Amygdala (tissue), 56 donors: ENCODE measurements around the gene ELL2.
"Not testable (repeated sequence)": the region's sequence is repeated elsewhere in the genome, so short reads cannot be mapped to it uniquely, and the experiment has no call there.

Source experiments
- DNase-seq, 56 donors: peaks; one replicate each; lab custom pipeline; 2025; lab: John Stamatoyannopoulos, UW

Gene ELL2

DNA sequence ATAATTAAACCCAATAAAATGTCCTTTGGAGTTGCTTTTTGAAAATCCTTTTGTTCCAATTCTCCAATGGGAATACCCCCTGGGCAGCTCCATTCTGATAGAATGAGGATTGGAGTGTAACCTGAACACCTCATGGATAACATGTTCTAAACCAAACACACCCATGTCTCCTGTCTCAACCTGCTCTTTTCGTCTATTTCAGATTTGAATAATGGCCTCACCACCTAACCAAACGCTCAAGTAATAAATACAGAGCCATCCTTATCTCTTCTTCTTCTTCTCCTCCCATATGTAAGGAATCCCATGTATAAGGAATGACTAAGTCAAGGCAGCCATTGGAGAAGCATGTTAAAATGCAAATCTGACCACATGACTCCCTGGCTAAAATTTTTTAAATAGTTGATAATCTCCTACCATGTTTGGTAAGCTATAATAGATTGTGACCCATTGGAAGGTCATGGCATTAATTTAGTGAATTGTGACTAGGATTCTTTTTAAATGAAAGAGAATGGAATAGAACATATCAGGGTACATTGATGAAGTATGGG, 26.0 kb downstream of the ELL2 start:
- no peak for DNase-seq

DNA sequence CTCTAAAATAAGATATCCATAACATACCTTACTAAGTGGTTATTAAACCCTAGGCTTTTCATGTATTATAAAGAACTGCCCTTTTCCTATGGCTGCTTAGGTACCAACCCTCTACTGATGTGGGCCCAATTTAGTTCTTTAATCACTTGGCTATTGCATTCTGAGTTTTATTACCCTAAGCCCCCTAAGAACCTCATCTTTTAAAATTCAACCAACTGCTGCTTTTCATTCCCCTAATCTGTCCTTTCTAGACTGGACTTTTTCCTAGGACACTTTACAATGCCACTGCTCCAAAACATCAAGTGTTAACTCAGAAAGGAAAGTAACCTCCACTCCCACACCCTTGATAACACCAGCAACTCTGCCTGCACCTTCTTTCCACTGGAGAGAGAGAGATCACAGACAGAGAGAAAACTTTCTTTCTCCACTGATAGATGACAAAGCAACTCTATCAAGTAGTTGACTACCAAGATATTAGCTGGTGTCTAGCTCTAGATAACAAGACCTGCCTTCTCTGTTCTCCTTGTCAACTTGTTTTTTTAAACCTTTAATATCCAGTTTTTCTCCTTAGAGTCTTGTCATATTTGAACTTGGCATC, 27.3 kb downstream of the ELL2 start:
- no peak for DNase-seq

- DNase-seq, result no peak
Measured at GRCh38 chr5:95932941-95933340, 28.7 kb downstream of the ELL2 start.

- DNase-seq, result no peak
Measured at GRCh38 chr5:95931079-95931833, 30.4 kb downstream of the ELL2 start.

DNA sequence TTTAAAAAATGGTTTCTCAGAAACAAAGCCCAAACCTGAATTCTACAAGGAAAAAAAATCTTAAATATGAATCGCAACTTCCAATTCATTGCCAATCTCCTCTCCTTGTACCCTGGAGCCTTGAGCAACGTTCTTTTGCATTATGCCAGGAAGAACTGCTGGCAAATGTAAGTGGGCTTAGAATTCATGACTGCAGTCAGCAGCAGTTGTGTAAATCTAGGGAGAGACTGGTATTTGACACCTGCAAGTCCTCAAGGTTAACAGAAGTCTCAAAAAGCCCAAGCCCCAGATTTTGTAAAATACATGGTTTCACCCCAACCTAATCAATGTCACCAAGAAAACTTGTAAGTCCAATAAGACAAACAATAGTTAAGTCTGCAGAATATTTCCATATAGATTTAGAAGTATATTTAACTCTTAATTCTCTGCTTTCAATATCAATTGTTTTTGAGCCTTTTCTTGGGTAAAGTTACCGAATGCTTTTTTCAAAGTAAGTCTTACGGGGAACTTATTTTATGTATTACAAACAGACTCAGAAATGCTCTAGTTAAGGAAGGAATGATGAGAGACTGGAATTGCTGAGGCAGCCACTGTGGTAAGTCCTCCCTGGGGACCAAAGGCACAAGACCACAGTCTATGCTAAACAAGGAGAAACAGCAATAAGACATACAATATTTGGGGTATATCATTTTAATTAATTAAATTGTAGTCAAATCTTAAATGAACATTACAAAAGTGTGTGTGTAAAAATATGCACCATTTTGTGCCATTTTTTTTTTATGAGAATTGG, 31.3 kb downstream of the ELL2 start:
- no peak for DNase-seq

- DNase-seq, result no peak
Measured at GRCh38 chr5:95928724-95929253, 32.9 kb downstream of the ELL2 start.

GRCh38 chr5:95927927-95928723, 33.5 kb downstream of the ELL2 start:
- no peak for DNase-seq

- not testable (repeated sequence) for DNase-seq
Measured at GRCh38 chr5:95927300-95927699, 34.4 kb downstream of the ELL2 start.

DNA sequence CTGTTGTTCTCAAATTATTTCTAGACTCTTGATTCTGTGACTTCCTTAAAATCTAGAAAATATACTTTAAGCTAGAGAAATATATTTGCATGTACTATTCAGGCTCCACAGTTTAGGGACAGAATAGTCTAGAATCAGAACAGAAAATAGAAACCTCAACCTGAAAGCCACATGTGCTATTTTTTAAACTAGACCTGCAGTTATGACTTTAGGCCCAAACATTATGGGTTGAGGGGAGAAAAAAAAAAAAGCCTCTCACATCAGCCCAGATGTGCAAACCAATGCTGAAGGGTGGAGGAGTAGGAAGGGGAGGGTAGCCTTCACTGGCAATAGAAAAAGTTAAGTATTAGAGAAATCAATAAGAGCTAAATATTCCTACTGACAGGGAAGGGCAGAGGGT, 35.7 kb downstream of the ELL2 start:
- no peak for DNase-seq

DNA sequence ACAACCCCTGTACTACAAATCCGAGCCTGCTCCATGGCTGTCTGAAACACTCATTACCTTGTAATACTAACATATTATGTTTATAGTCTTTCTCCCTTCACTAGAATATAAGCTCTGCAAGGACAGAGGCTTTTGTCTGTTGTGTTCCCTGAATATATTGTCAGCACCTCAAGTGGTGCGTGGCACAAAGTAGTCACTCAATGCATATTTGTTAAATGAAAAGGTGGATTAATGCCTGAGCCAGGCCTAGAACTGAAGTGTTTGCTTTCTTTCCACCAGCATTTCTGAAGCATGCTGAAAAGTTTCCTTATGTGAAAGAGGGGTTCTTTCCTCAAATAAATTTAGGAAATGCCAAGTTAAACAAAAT, 36.3 kb downstream of the ELL2 start:
- DNase-seq, result no peak

DNA sequence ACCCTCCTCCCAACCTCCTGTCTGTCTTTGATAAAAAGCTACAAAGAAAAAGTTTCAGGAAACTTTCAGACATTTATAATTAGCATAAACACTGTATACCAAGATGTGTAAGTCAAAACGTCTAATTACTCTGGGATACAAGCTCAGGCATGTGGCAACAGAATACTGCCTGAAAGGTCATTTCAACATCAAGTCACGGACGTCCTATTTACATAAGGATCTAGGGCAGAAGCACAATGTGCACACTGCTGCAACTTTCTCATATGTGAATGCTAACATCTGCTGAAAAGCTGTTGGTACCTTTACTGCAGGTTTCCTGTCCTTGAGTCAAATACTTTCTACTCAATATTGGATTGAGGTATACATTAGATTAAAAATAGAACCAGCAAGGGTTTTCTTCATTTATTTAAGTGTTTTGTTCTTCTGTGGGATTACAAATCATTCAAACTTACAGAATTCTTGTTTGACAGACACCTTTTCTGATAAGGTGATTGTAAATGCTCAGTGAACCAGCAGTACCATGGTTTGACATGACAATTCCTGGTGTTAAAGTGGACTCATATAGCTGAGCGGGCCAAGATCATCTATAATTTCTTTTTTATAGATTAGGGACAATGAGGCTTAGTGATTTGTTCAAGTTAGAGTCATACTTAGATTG, 36.8 kb downstream of the ELL2 start:
- no peak for DNase-seq

- DNase-seq, result no peak
Measured at GRCh38 chr5:95923918-95924544, 37.6 kb downstream of the ELL2 start.

GRCh38 chr5:95922798-95923197, 38.9 kb downstream of the ELL2 start:
- no peak for DNase-seq

DNA sequence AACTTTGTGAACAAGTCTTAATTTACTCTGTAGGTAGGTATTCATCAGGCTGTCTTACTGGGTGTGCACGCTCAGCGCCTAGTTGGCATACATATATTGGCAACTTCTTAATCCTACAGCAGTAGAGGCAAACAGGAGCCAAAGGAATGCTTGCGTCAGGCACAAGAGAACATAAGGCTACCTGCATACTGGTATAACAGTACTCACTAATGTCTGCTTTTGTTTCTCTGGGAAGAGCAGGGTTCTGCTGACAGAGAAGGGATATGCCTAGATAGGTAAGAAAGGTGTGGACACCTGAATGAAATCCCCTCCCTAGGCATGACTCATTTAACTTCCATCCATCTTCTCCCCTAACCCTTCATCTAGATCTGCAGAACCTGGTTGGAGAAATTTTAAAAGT, 40.1 kb downstream of the ELL2 start:
- DNase-seq, result no peak

DNA sequence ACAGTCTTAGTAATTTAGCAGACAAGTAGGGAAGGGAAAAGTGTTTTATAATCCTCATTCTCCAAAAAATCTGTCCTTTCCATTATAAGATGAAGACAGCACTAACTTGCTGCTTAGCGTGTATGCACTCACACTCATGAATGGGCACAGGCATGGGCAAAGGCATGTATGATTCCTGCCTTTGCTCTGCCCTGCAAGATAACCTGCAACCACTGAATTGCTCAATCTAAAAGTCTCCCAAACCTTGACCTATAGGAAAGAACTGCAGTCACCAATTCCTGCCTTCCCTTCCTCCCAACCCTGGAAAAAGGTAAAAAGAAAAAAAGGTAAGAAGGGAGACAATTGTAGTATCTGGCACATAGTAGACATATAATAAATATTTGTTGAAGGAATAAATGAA, 40.8 kb downstream of the ELL2 start:
- no peak for DNase-seq

DNA sequence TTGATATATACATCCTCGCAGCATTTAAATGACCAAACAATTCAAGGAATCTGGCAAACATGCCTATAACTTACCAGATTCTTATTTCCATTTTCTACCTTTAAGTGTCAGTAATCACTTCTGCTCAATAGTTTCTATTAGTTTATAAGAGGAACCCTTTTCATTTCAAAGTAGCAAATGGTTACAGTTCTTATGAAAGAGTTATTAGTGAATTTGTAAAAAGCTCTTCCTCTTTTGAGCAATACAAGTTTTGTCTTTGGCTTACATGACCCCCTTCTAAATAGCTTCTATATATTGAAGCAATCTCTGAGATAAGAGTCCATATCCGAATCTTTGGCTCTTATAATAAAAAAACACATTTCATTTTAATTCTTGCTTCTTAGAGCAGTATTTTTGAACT, 42.0 kb downstream of the ELL2 start:
- DNase-seq, result no peak

DNA sequence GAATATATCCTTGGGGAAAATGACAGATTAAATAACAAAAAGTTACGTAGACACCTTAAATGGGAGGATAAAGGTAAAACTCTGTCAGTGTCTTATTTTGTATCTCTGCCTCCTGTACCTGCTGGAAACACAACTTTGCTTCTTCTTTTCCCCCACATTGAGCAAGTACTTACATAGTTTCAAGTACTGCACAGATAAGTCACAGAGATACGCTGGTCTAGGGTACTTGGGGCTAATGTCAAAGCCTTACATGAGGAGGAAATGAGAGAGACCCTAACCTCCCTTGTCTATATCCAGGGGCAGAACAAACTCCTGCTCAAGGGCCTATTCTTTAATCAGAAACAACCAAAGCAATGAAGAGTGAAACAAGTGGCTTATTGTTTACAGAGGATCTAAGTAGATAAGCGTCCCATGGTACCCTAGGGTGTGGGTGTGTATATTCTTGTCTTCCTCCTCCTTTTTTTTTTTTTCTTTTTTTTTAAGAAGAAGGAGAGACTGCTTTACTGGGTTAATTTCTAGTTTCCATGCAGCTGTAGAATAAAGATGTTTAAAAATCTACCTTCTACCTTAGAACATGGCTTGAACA, 43.1 kb downstream of the ELL2 start:
- no peak for DNase-seq

DNA sequence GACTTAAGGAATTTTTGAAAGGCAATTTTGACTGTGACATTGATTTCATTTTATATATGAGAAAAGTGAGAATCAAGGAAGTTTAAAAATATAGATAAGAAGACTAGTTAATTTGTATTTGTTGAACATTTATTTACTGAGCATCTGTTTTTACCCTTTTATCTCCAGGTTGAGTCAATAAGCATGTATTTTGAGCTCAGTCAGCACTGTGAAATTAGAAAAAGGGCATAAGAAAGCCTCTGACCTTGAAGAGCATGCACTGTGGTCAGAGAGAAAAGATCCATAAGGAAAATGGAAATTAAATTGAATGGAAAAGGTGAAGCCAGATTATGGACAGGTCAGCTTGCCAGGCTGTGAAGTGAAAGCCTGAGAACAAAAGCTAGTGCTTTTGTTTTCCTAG, 44.4 kb downstream of the ELL2 start:
- DNase-seq, result no peak

- no peak for DNase-seq
Measured at GRCh38 chr5:95916687-95917085, 45.0 kb downstream of the ELL2 start.
